Testis (tissue), 2 donors: ENCODE data around the gene BGN.

ENCODE experiments used
- CTCF ChIP-seq, 3 experiments: fragments of 450-650 bp in 2 of 3; fragments of 200-600 bp in 1 of 3; sonication (generic) in 1 of 3; IDR thresholded peaks; one replicate each; pipeline ENCODE4 v1.5.1; 2016 to 2019; ENCODE audit warnings: antibody characterized with exemption in 3 of 3, mild to moderate bottlenecking in 2 of 3, moderate library complexity in 1 of 3
- POLR2A ChIP-seq: fragments of 450-650 bp; IDR thresholded peaks from one replicate; pipeline ENCODE4 v1.6.1; 2017; ENCODE audit warnings: antibody characterized with exemption, mild to moderate bottlenecking, moderate library complexity

- TF ChIP-seq POLR2A (no peak), CTCF (IDR thresholded peaks at IDR 0.05) (no peak)
Observed at GRCh38 chrX:153505361-153505760, 10.6 kb downstream of the BGN start.
